ENCODE data around the gene PDE4C.

Gene PDE4C

GRCh38 chr19:18193388-18194180 lies 32.7 kb downstream of the PDE4C start:
- ATAC-seq = no peak
- TF ChIP-seq TOX (CRISPR knock-in tag; IDR thresholded peaks at IDR 0.05; ENCODE audit: borderline replicate concordance) = no peak
- TF ChIP-seq PPARA (CRISPR knock-in tag; IDR thresholded peaks at IDR 0.05; ENCODE audit: borderline replicate concordance) = no peak
- TF ChIP-seq OSR1 (CRISPR knock-in tag; IDR thresholded peaks at IDR 0.05) = no peak
- TF ChIP-seq ZNF8 (CRISPR knock-in tag; IDR thresholded peaks at IDR 0.05) = no peak
- no peak for TF ChIP-seq PATZ1 (CRISPR knock-in tag; IDR thresholded peaks at IDR 0.05; ENCODE audit: borderline replicate concordance)
- TF ChIP-seq ZNF70 (CRISPR knock-in tag; IDR thresholded peaks at IDR 0.05) = no peak
- no peak for TF ChIP-seq ISL1 (CRISPR knock-in tag; IDR thresholded peaks at IDR 0.05)
- no peak for TF ChIP-seq POU6F1 (CRISPR knock-in tag; IDR thresholded peaks at IDR 0.05; ENCODE audit: borderline replicate concordance, low read depth)
- no peak for TF ChIP-seq CSDC2 (CRISPR knock-in tag; IDR thresholded peaks at IDR 0.05)
- no peak for TF ChIP-seq SNAI2 (CRISPR knock-in tag; IDR thresholded peaks at IDR 0.05)
- TF ChIP-seq CSRNP3 (CRISPR knock-in tag; IDR thresholded peaks at IDR 0.05) = no peak
- no peak for TF ChIP-seq TSHZ2 (CRISPR knock-in tag; IDR thresholded peaks at IDR 0.05)
- TF ChIP-seq RARB (CRISPR knock-in tag; IDR thresholded peaks at IDR 0.05) = no peak
- no peak for TF ChIP-seq ZFP3 (CRISPR knock-in tag; IDR thresholded peaks at IDR 0.05)

GRCh38 chr19:18192673-18193387 lies 33.4 kb downstream of the PDE4C start, which contains the start of gene MPV17L2:
Gene MPV17L2, plus strand, starts transcription at chr19:18193218. Its CDS starts 64 bp downstream, at chr19:18193282.
- ATAC-seq = peak; percentile 92
- no peak for TF ChIP-seq OSR1 (CRISPR knock-in tag; IDR thresholded peaks at IDR 0.05)
- TF ChIP-seq TOX (CRISPR knock-in tag; IDR thresholded peaks at IDR 0.05; ENCODE audit: borderline replicate concordance) = no peak
- peak; percentile 33; the same call in 1 of the 2 replicates for TF ChIP-seq ZFP30 (CRISPR knock-in tag; IDR thresholded peaks at IDR 0.05)
- no peak for TF ChIP-seq ESRRG (CRISPR knock-in tag; IDR thresholded peaks at IDR 0.05)
- peak; percentile 27; the same call in 1 of the 2 replicates for TF ChIP-seq ARNTL (CRISPR knock-in tag; IDR thresholded peaks at IDR 0.05; ENCODE audit: borderline replicate concordance, low read depth)
- peak; percentile 90 for TF ChIP-seq PPARA (CRISPR knock-in tag; IDR thresholded peaks at IDR 0.05; ENCODE audit: borderline replicate concordance)
- TF ChIP-seq CSDC2 (CRISPR knock-in tag; IDR thresholded peaks at IDR 0.05) = peak; percentile 89; the same call in 1 of the 2 replicates
- no peak for TF ChIP-seq PATZ1 (CRISPR knock-in tag; IDR thresholded peaks at IDR 0.05; ENCODE audit: borderline replicate concordance)
- no peak for TF ChIP-seq ZC3H10 (CRISPR knock-in tag; IDR thresholded peaks at IDR 0.05)
- no peak for TF ChIP-seq CSRNP3 (CRISPR knock-in tag; IDR thresholded peaks at IDR 0.05)
- TF ChIP-seq CREB5 (CRISPR knock-in tag; IDR thresholded peaks at IDR 0.05; ENCODE audit: low read depth) = no peak
- no peak for TF ChIP-seq ZFP3 (CRISPR knock-in tag; IDR thresholded peaks at IDR 0.05)
- TF ChIP-seq ZNF70 (CRISPR knock-in tag; IDR thresholded peaks at IDR 0.05) = no peak
- TF ChIP-seq SNAI2 (CRISPR knock-in tag; IDR thresholded peaks at IDR 0.05) = no peak
- TF ChIP-seq TSHZ2 (CRISPR knock-in tag; IDR thresholded peaks at IDR 0.05) = peak; percentile 84; the same call in 1 of the 2 replicates
- TF ChIP-seq BACH2 (CRISPR knock-in tag; IDR thresholded peaks at IDR 0.05; ENCODE audit: borderline replicate concordance) = no peak

All from SK-N-SH treated with all-trans-retinoic acid at 6 μM for 48 hours (cell line).